Measurements from ENCODE around the gene FOXP3.
A peak's percentile ranks its signal among the peaks of the same experiment; 100 is the strongest.
"Not testable (repeated sequence)": the region's sequence is repeated elsewhere in the genome, so short reads cannot be mapped to it uniquely, and the experiment has no call there.

The FOXP3 gene

GRCh38 chrX:49264460-49264859 lies at the start of gene FOXP3:
Gene FOXP3, minus strand, starts transcription at chrX:49264710. Its CDS starts 6,205 bp downstream, at chrX:49258505.
- no peak for DNase-seq

GRCh38 chrX:49312176-49312575 lies 47.7 kb upstream of the FOXP3 start:
- no peak for DNase-seq

- DNase-seq: no peak
Observed at GRCh38 chrX:49310371-49310770, 45.9 kb upstream of the FOXP3 start.

DNA sequence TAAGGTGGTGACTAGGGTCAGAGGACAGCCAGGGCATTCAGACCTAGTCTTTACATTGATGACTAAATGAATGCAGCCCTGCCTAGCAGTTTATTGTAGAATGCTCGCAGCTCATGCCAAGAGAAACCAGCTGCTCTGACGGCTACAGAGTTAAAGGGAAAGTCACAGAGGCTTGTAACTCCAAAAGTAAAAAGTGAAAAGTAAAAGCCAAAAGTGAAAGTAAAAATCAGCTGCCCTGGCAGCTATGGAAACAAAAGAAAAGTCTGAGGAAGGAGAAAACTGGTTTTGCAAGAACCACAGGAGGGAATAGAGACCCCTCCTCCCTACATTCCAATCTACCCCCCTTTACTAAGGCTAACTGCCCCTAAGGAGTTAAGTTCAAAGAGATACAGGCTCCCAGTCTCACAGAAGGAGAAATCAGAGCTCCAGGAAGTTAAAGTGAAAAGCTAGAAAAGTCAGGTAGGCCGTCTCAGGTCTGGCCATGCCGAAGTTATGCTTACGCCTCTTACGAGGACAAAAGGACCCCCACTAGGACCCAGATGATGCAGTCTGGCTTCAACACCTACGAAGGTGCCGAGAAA lies 45.0 kb upstream of the FOXP3 start:
- no peak for DNase-seq

GRCh38 chrX:49308604-49309269 lies 44.2 kb upstream of the FOXP3 start:
- no peak for DNase-seq

DNA sequence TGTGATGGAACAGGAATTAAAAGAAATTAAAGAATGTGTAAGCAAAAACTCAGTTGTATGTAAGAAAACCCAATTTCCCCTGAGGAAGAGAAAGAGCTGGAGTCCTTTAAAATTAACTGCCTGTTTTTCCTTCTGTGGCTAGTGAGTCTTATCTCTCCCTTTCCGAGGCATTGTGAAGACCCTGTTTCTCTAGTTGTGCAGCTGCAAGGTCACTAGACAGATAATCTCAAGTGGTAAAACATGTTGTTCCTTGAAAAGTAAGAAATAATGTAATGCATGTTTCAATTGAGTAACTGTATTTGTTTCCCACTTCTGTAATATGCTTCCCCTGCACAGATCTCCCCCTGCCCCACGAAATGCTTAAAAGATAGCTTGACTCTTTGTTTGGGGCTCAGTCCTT lies 43.3 kb upstream of the FOXP3 start:
- DNase-seq: not testable (repeated sequence)

DNA sequence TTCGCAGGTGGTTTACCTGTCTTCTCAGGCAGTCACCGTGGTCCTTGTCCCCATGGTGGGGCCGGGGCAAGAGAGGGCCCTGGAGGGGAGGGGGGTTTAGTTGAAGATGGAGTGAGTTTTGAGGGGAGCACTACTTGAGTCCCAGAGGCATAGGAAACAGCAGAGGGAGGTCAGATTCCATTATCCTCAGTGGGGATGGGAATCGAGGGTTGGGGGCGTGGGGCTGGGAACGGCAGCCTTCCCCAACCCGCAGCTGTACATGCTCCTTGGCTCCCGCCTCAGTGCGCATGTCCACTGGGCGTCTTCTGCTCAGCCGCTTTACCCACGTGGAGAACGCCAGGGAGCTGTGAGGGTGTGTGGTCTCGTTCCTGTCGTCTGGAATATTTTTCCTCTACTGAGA lies 38.8 kb upstream of the FOXP3 start, which contains the start of gene GAGE10:
Gene GAGE10 (plus strand): TSS at position 301 of the 400 bp plus-strand sequence. CDS start 1,214 bp downstream, outside the sequence.
- DNase-seq: no peak

GRCh38 chrX:49300703-49301102 lies 36.2 kb upstream of the FOXP3 start:
- no peak for DNase-seq

DNA sequence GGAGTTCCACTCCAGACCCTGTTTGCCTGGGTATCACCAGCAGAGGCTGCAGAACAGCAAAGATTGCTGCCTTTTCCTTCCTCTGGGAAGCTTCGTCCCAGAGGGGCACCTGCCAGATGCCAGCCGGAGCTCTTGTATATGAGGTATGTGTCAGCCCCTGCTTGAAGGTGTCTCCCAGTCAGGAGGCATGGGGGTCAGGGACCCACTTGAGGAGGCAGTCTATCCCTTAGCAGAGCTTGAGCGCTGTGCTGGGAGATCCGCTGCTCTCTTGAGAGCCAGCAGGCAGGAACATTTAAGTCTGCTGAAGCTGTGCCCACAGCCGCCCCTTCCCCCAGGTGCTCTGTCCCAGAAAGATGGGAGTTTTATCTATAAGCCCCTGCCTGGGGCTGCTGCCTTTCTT lies 34.8 kb upstream of the FOXP3 start:
- not testable (repeated sequence) for DNase-seq

DNA sequence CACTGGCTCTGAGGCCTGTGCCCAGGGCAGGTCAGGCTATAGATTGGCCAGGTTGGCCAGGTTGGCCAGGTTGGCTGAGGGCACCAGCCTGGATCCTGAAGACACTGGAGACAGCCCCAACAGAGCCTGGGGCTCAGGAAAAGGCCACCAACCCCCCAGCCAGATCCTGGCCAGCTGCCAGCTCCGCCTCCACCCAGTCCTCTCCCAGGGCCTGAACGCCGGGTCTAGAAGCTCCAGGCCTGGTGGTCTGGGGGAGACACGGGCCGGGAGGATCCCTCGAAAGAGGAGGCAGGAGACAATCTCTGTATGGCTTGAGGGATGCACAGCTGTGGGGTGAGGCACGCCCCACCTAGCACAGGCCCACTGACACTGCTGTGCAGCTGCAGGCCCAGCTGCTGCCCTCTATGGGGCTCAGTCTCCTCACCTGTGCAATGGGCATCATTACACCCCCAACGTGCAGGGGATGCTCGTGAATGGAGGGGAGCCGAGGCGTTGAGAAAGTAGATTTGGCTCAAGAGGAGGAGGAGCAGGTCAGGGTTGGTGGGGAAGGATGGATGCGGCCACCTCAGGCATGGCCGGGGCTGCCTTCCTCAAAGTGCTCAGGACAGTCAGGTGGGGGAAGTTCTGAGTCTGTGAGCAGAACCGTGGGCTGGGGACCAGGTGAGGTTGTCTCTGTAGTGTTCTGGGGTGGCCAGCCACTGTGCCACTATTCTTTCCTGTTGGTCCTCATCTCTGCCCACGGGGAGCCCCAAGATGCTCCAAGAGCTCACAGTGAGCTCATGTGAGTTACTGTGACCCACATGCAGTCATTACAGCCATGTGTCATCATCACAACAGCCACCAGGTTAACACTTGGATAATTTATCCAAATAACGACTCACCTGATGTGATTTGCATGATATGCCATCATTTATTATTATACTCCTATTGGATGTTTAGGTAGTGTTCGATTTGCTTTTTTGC lies 28.2 kb upstream of the FOXP3 start:
- DNase-seq: no peak

DNA sequence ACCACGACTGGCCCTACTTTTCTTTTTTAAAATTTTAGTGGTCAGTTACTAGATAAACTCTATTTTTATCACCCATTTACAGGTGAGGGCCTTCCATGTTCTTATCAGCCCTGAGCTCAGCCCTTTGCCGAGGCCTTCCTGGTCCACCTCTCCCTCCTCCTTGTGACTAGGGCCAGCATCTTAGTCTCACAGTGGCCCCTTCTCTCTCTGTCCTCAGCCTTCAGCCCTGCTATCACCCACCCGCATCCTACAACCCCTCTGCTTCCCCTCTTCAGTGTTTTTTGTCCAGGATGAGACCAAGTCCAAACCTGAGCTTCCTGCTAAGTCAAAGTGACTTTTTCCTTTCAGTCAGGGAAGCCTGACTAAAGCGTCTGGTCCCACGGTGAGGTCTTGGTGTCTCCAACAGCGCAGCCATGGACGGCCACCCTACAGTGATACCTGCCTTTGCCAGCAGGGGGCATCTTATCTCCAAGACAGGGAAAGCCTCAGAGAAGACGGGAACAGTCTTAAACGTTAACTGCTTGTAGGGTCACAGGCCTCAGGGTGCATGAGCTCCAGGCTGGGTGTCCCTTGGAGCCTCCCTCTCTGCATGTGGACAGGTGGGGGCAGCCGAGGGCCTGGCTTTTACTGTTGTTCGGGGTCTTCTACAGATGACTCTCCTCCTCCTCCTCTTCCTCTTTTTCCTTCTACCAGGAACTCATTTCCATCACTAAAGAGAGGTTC lies 27.3 kb upstream of the FOXP3 start:
- DNase-seq: peak; percentile 71

DNA sequence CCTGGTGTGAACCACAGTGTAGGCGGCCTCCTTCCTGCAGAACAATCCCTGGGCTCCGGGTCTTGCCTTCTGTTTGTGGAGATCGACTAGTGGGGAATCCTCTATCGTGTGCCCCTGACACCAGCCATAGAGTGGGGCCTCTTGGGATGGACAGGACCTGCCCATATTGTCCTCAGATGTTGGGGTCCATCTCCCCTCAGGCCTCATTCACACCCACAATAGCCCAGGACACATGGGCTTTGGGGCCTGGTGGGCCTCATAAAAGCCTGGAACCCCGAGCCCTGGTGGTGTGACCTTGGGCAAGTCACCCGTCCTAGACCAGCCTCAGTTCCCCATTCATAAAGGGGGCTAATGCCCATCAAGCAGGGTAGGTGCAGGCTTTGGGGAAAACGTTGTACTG lies 25.7 kb upstream of the FOXP3 start:
- no peak for DNase-seq

DNA sequence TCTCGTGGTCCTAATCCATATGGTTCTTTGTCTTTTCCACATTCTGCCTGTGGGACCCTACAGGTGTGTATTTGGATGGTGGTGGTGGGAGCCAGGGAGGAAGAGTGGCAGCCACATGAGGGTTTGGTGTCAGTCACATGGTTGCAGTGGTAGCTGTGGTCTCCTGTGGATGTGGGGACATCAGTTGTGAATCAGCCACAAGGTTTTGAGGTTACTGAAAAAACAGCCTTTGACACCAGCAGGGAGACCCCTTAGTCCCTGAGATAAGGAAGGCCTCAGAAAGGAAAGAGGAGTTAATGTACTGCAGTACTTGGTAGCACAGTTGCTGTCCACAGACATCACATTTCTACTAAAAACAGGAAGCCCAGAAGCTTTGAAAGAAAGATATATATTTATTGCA lies 23.2 kb upstream of the FOXP3 start:
- DNase-seq: no peak

DNA sequence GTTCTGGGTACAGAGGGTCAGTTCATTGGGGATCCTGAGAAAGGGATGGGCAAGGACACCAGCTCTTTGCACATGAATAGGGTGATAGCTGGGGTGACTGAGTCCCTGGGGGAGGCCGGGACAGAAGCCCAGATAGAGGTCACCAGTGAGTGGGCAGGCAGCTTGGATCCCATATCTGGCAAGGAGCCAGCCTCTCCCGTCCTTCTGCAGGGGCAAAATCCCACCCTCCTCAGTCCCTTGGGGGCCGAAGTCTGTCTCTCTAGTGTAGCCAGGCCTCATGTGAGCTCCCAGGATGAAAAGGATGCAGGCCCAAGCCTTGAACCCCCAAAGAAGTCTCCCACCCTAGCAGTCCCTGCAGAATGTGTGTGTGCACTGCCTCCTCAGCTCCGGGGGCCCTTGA lies 22.1 kb upstream of the FOXP3 start:
- DNase-seq: no peak

GRCh38 chrX:49286136-49286535 lies 21.6 kb upstream of the FOXP3 start:
- no peak for DNase-seq

- DNase-seq: no peak
Observed at GRCh38 chrX:49284212-49284611, 19.7 kb upstream of the FOXP3 start.

- no peak for DNase-seq
Observed at GRCh38 chrX:49282647-49283011, 18.1 kb upstream of the FOXP3 start.

DNA sequence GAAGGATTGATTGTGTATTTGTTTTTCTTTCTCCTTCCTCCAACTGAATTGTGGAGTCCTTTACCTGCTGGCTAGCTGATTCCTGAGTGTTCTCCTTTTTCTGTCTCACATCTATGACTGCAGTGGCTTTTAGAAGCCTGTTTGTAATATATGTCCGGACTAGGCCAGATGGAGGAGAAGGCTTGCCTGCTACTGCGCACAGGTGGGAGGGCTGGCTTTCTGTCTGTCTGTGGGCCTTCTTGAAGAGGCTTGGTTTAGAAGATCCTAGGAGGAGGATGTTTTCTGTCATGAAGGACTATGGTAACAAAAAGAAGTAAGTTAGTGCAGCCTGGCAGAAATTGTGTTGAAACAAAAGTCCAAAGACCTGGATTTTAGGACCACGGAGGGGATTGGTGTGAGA lies 13.6 kb upstream of the FOXP3 start:
- no peak for DNase-seq

DNA sequence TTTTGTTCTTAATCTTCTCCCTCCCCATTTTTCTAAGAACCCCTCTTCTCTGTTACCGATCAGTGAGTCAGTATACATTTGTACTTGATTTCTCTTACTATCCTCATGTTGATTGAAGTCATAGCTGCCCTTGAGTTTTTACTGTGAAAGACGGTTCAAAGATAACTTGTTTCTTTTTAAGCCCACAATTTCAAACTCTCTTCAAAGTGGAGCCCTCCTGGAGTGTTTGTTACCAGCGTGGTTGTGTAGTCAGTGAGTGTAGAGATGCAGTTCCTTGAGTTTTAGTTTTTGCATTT lies 13.0 kb upstream of the FOXP3 start:
- no peak for DNase-seq

- no peak for DNase-seq
Observed at GRCh38 chrX:49276671-49277534, 12.4 kb upstream of the FOXP3 start.

GRCh38 chrX:49276207-49276606 lies 11.7 kb upstream of the FOXP3 start:
- no peak for DNase-seq

GRCh38 chrX:49273181-49273727 lies 8.7 kb upstream of the FOXP3 start:
- DNase-seq: peak; percentile 25
